ENCODE measurements around the gene PI4K2A.

The PI4K2A gene

DNA sequence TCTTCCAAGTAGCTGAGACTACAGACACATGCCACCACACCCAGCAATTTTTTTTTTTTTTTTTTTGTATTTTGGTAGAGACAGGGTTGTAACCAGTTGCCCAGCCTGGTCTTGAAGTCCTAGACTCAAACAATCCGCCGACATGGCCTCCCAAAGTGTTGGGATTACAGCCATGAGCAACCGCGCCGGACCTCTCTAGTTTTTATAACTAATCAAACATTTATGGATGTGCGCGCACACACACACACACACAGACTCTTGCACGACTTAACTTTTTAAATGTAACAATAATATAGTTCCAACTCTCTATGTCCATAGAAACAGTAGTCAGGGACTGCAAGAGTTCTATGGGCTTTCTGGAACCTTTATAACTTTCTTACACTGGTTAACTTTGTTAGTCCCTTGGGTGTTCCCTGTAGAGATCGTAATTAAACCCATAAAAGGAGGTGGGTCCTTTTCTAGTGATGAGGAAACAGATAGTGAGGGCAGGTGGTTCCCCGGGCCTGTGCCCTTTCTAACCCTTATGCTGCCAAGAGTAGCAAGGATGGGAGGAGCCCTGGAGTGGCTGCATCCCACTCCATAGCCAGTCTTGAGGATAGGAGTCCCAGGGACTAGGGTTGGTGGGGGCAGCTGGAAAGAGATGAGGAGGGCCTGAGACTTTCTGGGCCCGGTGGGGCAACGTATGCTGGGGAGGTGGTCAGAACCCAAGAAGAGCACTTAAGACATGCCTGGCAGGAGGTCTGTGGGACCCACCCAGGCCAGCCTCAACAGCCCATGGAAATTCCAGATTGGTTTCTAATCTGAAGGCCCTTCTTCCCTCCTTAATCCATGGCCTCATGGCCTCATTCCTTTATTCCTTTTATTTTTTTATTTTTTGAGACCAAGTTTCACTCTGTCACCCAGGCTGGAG is 81.7 kb downstream of the PI4K2A start:
- H3K4me3 ChIP-seq (ENCODE audit: low read depth, low read length), result no peak overlapping the region
- no peak for TF ChIP-seq CTCF (IDR thresholded peaks at IDR 0.05; ENCODE audit: low read depth, low read length, missing control alignments)
- DNase-seq (ENCODE audit: low read depth), result no peak

DNA sequence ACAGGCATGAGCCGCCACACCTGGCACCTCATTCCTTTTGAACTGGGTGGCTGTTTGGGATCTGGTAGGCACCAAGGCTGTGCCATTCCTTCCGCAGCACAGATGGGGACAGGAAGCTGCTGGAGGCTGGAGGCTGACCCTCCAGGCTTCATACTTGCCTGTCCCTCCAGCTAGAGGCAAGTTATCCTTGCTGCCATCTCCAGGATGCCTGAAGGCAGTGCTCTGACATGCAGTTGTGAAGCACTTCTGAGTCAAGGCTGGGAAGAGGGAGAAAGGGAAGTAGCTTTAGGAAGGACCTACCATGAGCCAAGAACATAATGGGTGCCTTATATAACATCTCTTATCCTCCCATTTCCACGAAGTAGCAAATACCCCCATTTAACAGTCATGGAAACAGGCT is 82.5 kb downstream of the PI4K2A start:
- no peak for DNase-seq (ENCODE audit: low read depth)
- TF ChIP-seq CTCF (IDR thresholded peaks at IDR 0.05; ENCODE audit: low read depth, low read length, missing control alignments), result no peak

DNA sequence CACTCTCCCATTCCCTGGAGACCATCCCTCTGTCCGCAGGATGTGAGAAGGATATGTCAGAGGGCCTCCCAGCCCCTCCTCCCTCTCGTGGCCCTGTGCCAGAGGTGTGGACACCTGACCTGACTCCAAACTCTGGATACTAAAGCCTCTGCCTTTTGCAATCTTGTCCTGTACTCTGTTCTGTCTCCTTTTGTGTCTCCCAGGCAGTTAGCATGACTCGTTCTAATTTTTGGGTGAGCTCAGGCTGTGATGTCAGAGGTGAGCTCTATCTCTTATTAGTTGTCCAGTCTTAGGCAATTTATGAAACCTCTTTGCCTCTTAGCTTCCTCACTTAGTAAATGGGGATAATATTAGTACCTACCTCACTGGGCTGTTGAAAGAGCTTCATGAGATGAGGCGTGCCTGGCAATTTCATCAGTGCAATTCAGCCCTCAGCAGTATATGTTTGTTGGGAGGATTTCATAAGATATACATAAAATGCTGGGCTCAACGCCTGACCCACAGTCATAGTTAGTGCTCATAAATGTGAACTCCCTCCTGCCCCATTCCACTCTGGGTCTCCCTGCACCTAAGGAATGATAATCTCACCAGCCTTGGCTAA is 84.0 kb downstream of the PI4K2A start:
- no peak overlapping the region for H3K4me3 ChIP-seq (ENCODE audit: low read depth, low read length)
- DNase-seq (ENCODE audit: low read depth), result no peak
- TF ChIP-seq CTCF (IDR thresholded peaks at IDR 0.05; ENCODE audit: low read depth, low read length, missing control alignments), result no peak

More for the DNA sequence above, 82.5 kb downstream of the PI4K2A start:
- no peak overlapping the region for H3K4me3 ChIP-seq (ENCODE audit: low read depth, low read length)

All from GM12864 (cell line).